GM10266 (cell line): Measurements from ENCODE around the gene SRRM3.

Experiments used
- DNase-seq: peaks from one replicate; pipeline ENCODE4 v3.0.0; 2012; ENCODE audit errors: extremely low spot score
- TF ChIP-seq, protein P1 (sequence below): IDR thresholded peaks from 2 replicates; pipeline ENCODE4 v1.5.1; 2012; ENCODE audit warnings: mild to moderate bottlenecking, low read depth; ENCODE audit not compliant: control insufficient read depth, insufficient read depth; ENCODE audit errors: missing control alignments

SRRM3 gene

GRCh38 chr7:76259124-76260093, 57.7 kb downstream of the SRRM3 start:
- TF ChIP-seq, protein P1, sequence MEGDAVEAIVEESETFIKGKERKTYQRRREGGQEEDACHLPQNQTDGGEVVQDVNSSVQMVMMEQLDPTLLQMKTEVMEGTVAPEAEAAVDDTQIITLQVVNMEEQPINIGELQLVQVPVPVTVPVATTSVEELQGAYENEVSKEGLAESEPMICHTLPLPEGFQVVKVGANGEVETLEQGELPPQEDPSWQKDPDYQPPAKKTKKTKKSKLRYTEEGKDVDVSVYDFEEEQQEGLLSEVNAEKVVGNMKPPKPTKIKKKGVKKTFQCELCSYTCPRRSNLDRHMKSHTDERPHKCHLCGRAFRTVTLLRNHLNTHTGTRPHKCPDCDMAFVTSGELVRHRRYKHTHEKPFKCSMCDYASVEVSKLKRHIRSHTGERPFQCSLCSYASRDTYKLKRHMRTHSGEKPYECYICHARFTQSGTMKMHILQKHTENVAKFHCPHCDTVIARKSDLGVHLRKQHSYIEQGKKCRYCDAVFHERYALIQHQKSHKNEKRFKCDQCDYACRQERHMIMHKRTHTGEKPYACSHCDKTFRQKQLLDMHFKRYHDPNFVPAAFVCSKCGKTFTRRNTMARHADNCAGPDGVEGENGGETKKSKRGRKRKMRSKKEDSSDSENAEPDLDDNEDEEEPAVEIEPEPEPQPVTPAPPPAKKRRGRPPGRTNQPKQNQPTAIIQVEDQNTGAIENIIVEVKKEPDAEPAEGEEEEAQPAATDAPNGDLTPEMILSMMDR, result no peak
- no peak for DNase-seq

- DNase-seq, result peak; percentile 81
- TF ChIP-seq, protein P1, result no peak
Measured at GRCh38 chr7:76260171-76260703, 58.5 kb downstream of the SRRM3 start.

GRCh38 chr7:76261329-76261728, 59.6 kb downstream of the SRRM3 start:
- TF ChIP-seq, protein P1, result no peak

GRCh38 chr7:76261931-76262330, 60.2 kb downstream of the SRRM3 start:
- TF ChIP-seq, protein P1, result no peak
- DNase-seq, result no peak

More at GRCh38 chr7:76261329-76261728, 59.6 kb downstream of the SRRM3 start:
- no peak for DNase-seq

DNA sequence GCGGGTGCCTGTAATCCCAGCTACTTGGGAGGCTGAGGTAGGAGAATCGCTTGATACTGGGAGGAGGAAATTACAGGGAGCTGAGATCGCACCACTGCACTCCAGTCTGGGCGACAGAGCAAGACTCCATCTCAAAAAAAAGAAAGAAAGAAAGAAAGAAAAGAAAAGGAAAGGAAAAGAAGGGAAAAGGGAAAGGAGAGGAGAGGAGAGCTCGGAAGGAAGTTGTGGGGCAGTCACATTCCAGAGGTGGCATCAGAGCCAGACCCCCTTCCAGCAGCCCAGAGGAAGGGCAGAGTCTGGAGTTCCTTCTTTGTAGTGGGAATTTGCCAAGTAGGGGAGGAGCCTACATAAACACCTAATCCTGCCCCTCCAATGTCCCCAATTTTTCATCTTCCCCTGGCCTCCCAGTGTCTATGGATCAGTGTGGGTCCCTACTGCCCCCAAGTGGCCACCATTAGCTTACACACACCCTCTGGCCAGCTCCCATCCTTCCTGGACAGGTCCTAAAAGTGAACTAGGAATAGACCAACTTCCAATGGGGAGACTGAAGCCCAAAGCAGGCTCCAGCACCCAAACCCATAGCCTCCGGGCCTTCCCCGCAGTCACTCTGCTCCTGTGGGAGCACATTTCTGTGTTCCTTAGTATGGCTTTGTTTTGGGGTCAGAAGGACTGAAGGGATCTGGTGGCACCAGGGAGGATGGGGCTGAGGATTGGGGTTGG, 61.1 kb downstream of the SRRM3 start:
- peak; percentile 73 for DNase-seq
- TF ChIP-seq, protein P1, result peak; percentile 79

GRCh38 chr7:76265299-76265698, 63.6 kb downstream of the SRRM3 start:
- TF ChIP-seq, protein P1, result no peak
- no peak for DNase-seq
